ENCODE results near the gene SYT9.

SYT9 gene

DNA sequence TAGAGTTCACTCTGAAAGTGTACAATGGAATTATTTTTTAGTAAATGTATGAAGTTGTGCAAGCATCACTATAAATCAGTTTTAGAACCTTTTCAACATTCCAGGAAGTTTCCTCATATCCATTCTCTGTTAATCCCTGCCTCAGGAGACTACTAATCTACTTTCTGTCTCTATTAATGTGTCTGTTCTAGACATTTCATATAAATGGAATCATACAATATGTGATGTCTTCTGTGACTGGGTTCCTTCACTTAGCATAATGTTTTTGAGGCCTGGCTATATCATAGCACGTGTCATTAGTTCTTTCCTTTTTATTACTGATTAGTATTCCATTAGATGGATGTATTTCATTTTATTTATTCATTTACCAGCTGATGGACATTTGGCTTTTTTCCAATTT, 17.1 kb downstream of the SYT9 start:
- no peak overlapping the region for H4K12ac ChIP-seq (ENCODE audit: low read depth, low read length)
- no CpG with 5 or more reads among the region's 1 CpG for WGBS (ENCODE audit: extremely low coverage, insufficient coverage, insufficient read length)

GRCh38 chr11:7270233-7270865, 18.6 kb downstream of the SYT9 start:
- Histone ChIP-seq H4K91ac (ENCODE audit: low read depth, low read length) (no peak overlapping the region), H3K27me3 (ENCODE audit: insufficient read depth, low read length) (no peaks in the 10 kb centered on the region), H2BK12ac (ENCODE audit: low read length) (no peak overlapping the region), H3K18ac (ENCODE audit: low read length) (no peak overlapping the region), H2AFZ (ENCODE audit: insufficient read depth, low read length, poor library complexity) (no peak overlapping the region), H2BK5ac (ENCODE audit: low read depth, low read length, poor library complexity) (no peak overlapping the region), H3K79me1 (ENCODE audit: low read length) (no peaks in the 10 kb centered on the region), H3K9me3 (ENCODE audit: insufficient read depth, low read depth, low read length) (no peaks in the 10 kb centered on the region), H3K79me2 (ENCODE audit: control insufficient read depth, insufficient read depth, low read length, poor library complexity) (no peaks in the 10 kb centered on the region), H3K4me2 (ENCODE audit: low read length) (no peak overlapping the region), H4K8ac (ENCODE audit: low read depth, low read length) (no peak overlapping the region), H3K4me3 (ENCODE audit: low read depth, low read length) (no peak overlapping the region), H2AK5ac (ENCODE audit: low read length) (no peak overlapping the region), H3K4me1 (ENCODE audit: control insufficient read depth in 1 of 2, insufficient read depth in 2 of 2, low read length in 2 of 2) (no peaks in the 10 kb centered on the region), H4K12ac (ENCODE audit: low read depth, low read length) (no peak overlapping the region), H3K14ac (ENCODE audit: low read length) (no peak overlapping the region), H3K9ac (ENCODE audit: low read length) (no peak overlapping the region), H3K27ac (ENCODE audit: low read depth, low read length) (no peak overlapping the region), H2BK120ac (ENCODE audit: insufficient read depth, low read length, poor library complexity) (no peak overlapping the region), H3K23ac (ENCODE audit: low read length) (no peak overlapping the region), H3K4ac (ENCODE audit: low read depth, low read length) (no peak overlapping the region), H3K36me3 (ENCODE audit: control insufficient read depth in 1 of 2, insufficient read depth in 2 of 2, low read length in 2 of 2) (no peaks in the 10 kb centered on the region)
- no CpG with 5 or more reads among the region's 3 CpGs for WGBS (ENCODE audit: extremely low coverage, insufficient coverage, insufficient read length)
- no peak for DNase-seq

More for the DNA sequence above, 17.1 kb downstream of the SYT9 start:
- Histone ChIP-seq H3K14ac (ENCODE audit: low read length) (no peak overlapping the region), H2AFZ (ENCODE audit: insufficient read depth, low read length, poor library complexity) (no peak overlapping the region), H3K4me2 (ENCODE audit: low read length) (no peak overlapping the region), H3K79me1 (ENCODE audit: low read length) (no peaks in the 10 kb centered on the region), H2BK5ac (ENCODE audit: low read depth, low read length, poor library complexity) (no peak overlapping the region), H2AK5ac (ENCODE audit: low read length) (no peak overlapping the region), H3K27ac (ENCODE audit: low read depth, low read length) (no peak overlapping the region), H3K4me1 (ENCODE audit: control insufficient read depth in 1 of 2, insufficient read depth in 2 of 2, low read length in 2 of 2) (no peaks in the 10 kb centered on the region), H3K23ac (ENCODE audit: low read length) (no peak overlapping the region), H3K18ac (ENCODE audit: low read length) (no peak overlapping the region), H3K79me2 (ENCODE audit: control insufficient read depth, insufficient read depth, low read length, poor library complexity) (no peaks in the 10 kb centered on the region), H2BK120ac (ENCODE audit: insufficient read depth, low read length, poor library complexity) (no peak overlapping the region), H4K8ac (ENCODE audit: low read depth, low read length) (no peak overlapping the region), H3K9ac (ENCODE audit: low read length) (no peak overlapping the region), H3K4me3 (ENCODE audit: low read depth, low read length) (no peak overlapping the region), H3K4ac (ENCODE audit: low read depth, low read length) (no peak overlapping the region), H3K36me3 (ENCODE audit: control insufficient read depth in 1 of 2, insufficient read depth in 2 of 2, low read length in 2 of 2) (no peaks in the 10 kb centered on the region), H2BK12ac (ENCODE audit: low read length) (no peak overlapping the region), H4K91ac (ENCODE audit: low read depth, low read length) (no peak overlapping the region), H3K9me3 (ENCODE audit: insufficient read depth, low read depth, low read length) (no peaks in the 10 kb centered on the region), H3K27me3 (ENCODE audit: insufficient read depth, low read length) (no peaks in the 10 kb centered on the region)
- no peak for DNase-seq

GRCh38 chr11:7272373-7272772, 20.7 kb downstream of the SYT9 start:
- Histone ChIP-seq H2BK5ac (ENCODE audit: low read depth, low read length, poor library complexity) (no peak overlapping the region), H3K14ac (ENCODE audit: low read length) (no peak overlapping the region), H3K79me1 (ENCODE audit: low read length) (no peaks in the 10 kb centered on the region), H4K12ac (ENCODE audit: low read depth, low read length) (no peak overlapping the region), H3K18ac (ENCODE audit: low read length) (no peak overlapping the region), H3K23ac (ENCODE audit: low read length) (no peak overlapping the region), H3K27me3 (ENCODE audit: insufficient read depth, low read length) (no peaks in the 10 kb centered on the region), H3K4me2 (ENCODE audit: low read length) (no peak overlapping the region), H3K27ac (ENCODE audit: low read depth, low read length) (no peak overlapping the region), H4K8ac (ENCODE audit: low read depth, low read length) (no peak overlapping the region), H3K36me3 (ENCODE audit: control insufficient read depth in 1 of 2, insufficient read depth in 2 of 2, low read length in 2 of 2) (no peaks in the 10 kb centered on the region), H2BK12ac (ENCODE audit: low read length) (no peak overlapping the region), H3K4me3 (ENCODE audit: low read depth, low read length) (no peak overlapping the region), H3K79me2 (ENCODE audit: control insufficient read depth, insufficient read depth, low read length, poor library complexity) (no peaks in the 10 kb centered on the region), H3K9me3 (ENCODE audit: insufficient read depth, low read depth, low read length) (no peaks in the 10 kb centered on the region), H2AK5ac (ENCODE audit: low read length) (no peak overlapping the region), H3K9ac (ENCODE audit: low read length) (no peak overlapping the region), H2AFZ (ENCODE audit: insufficient read depth, low read length, poor library complexity) (no peak overlapping the region), H3K4ac (ENCODE audit: low read depth, low read length) (no peak overlapping the region), H2BK120ac (ENCODE audit: insufficient read depth, low read length, poor library complexity) (no peak overlapping the region), H3K4me1 (ENCODE audit: control insufficient read depth in 1 of 2, insufficient read depth in 2 of 2, low read length in 2 of 2) (no peaks in the 10 kb centered on the region), H4K91ac (ENCODE audit: low read depth, low read length) (no peak overlapping the region)
- WGBS (ENCODE audit: extremely low coverage, insufficient coverage, insufficient read length), result no CpG with 5 or more reads among the region's 2 CpGs
- no peak for DNase-seq

- no peaks in the 10 kb centered on the region for H3K79me2 ChIP-seq (ENCODE audit: control insufficient read depth, insufficient read depth, low read length, poor library complexity)
- no peak for DNase-seq
- H3K79me1 ChIP-seq (ENCODE audit: low read length), result no peaks in the 10 kb centered on the region
- no peak overlapping the region for H2BK120ac ChIP-seq (ENCODE audit: insufficient read depth, low read length, poor library complexity)
- H3K14ac ChIP-seq (ENCODE audit: low read length), result no peak overlapping the region
- no peak overlapping the region for H2AK5ac ChIP-seq (ENCODE audit: low read length)
- H4K12ac ChIP-seq (ENCODE audit: low read depth, low read length), result no peak overlapping the region
- no peak overlapping the region for H2BK12ac ChIP-seq (ENCODE audit: low read length)
- H3K4me2 ChIP-seq (ENCODE audit: low read length), result no peak overlapping the region
- no peaks in the 10 kb centered on the region for H3K36me3 ChIP-seq (ENCODE audit: control insufficient read depth in 1 of 2, insufficient read depth in 2 of 2, low read length in 2 of 2)
- H2BK5ac ChIP-seq (ENCODE audit: low read depth, low read length, poor library complexity), result no peak overlapping the region
- no peak overlapping the region for H3K4ac ChIP-seq (ENCODE audit: low read depth, low read length)
- no peak overlapping the region for H4K8ac ChIP-seq (ENCODE audit: low read depth, low read length)
- H3K27me3 ChIP-seq (ENCODE audit: insufficient read depth, low read length), result no peaks in the 10 kb centered on the region
- no peak overlapping the region for H4K91ac ChIP-seq (ENCODE audit: low read depth, low read length)
- H3K27ac ChIP-seq (ENCODE audit: low read depth, low read length), result no peak overlapping the region
- H3K4me1 ChIP-seq (ENCODE audit: control insufficient read depth in 1 of 2, insufficient read depth in 2 of 2, low read length in 2 of 2), result no peaks in the 10 kb centered on the region
- H3K9ac ChIP-seq (ENCODE audit: low read length), result no peak overlapping the region
- H3K18ac ChIP-seq (ENCODE audit: low read length), result no peak overlapping the region
- no peak overlapping the region for H3K23ac ChIP-seq (ENCODE audit: low read length)
- H2AFZ ChIP-seq (ENCODE audit: insufficient read depth, low read length, poor library complexity), result no peak overlapping the region
- H3K4me3 ChIP-seq (ENCODE audit: low read depth, low read length), result no peak overlapping the region
- H3K9me3 ChIP-seq (ENCODE audit: insufficient read depth, low read depth, low read length), result no peaks in the 10 kb centered on the region
These were observed 23.4 kb downstream of the SYT9 start for GRCh38 chr11:7275133-7275532.
